Smooth muscle cell (in vitro differentiated cells): ENCODE results near the gene GPR52. TPM values are rescaled to one million over a fixed set of nuclear protein-coding genes. Genes with fewer than 3 reads are reported as not detected.

Source experiments
- DNase-seq: peaks from one replicate; lab custom pipeline; 2025; ENCODE audit not compliant: unreplicated experiment; lab: John Stamatoyannopoulos, UW
- H2AFZ ChIP-seq: fragments of 200-600 bp; sonication (generic); 2 replicates; pipeline ENCODE4 v1.6.0; 2016; ENCODE audit warnings: antibody characterized with exemption, low read depth, mild to moderate bottlenecking
- H3F3A ChIP-seq: fragments of 200-600 bp; sonication (generic); 2 replicates; pipeline ENCODE4 v1.6.0; 2017; ENCODE audit warnings: antibody characterized with exemption, low read depth
- H3K27ac ChIP-seq: fragments of 200-600 bp; sonication (generic); 2 replicates; pipeline ENCODE4 v1.5.1; 2016; ENCODE audit warnings: low read depth, mild to moderate bottlenecking
- H3K27me3 ChIP-seq: fragments of 200-600 bp; sonication (generic); 2 replicates; pipeline ENCODE4 v1.6.1; 2016; ENCODE audit warnings: low read depth, mild to moderate bottlenecking
- H3K36me3 ChIP-seq: fragments of 200-600 bp; sonication (generic); 2 replicates; pipeline ENCODE4 v1.5.1; 2016; ENCODE audit warnings: low read depth
- H3K4me1 ChIP-seq: fragments of 200-600 bp; sonication (generic); 2 replicates; pipeline ENCODE4 v1.5.1; 2016; ENCODE audit warnings: low read depth
- H3K4me2 ChIP-seq: fragments of 200-600 bp; sonication (generic); 2 replicates; pipeline ENCODE4 v1.6.0; 2016; ENCODE audit warnings: mild to moderate bottlenecking
- H3K4me3 ChIP-seq: fragments of 200-600 bp; sonication (generic); 2 replicates; pipeline ENCODE4 v1.5.1; 2016; ENCODE audit warnings: mild to moderate bottlenecking
- H3K79me2 ChIP-seq: fragments of 200-600 bp; sonication (generic); 2 replicates; pipeline ENCODE4 v1.6.0; 2016; ENCODE audit warnings: low read depth, mild to moderate bottlenecking
- H3K9ac ChIP-seq: fragments of 200-600 bp; sonication (generic); 2 replicates; pipeline ENCODE4 v1.6.0; 2016; ENCODE audit warnings: low read depth
- H3K9me3 ChIP-seq: fragments of 200-600 bp; sonication (generic); replicated peaks from 2 replicates; pipeline ENCODE4 v1.5.1; 2016; ENCODE audit warnings: low read depth
- H4K20me1 ChIP-seq: fragments of 200-600 bp; sonication (generic); 2 replicates; pipeline ENCODE4 v1.6.0; 2016; ENCODE audit warnings: low read depth
- WGBS: methylation state at CpG from one replicate; pipeline ENCODE4 v1.1.7; 2016; ENCODE audit warnings: low lambda C conversion rate; 5-methylcytosine and 5-hydroxymethylcytosine counted together
- polyA plus RNA-seq: library from polyadenylated mRNA; unstranded; fragments of >200 nt; fragmentation: Nextera tagmentation; extraction: Ambion mirVana; gene quantifications from 2 replicates; pipeline ENCODE4 v1.2.1, GENCODE V29; 2016
- total RNA-seq: library from RNA; depleted of rRNA; stranded (reverse); fragments of >200 nt; gene quantifications from 2 replicates; pipeline ENCODE4 v1.2.3, GENCODE V29; 2014
- TF ChIP-seq, protein P1 (sequence below): fragments of 200-600 bp; sonication (generic); IDR thresholded peaks from 2 replicates; pipeline ENCODE4 v1.5.1; 2017; ENCODE audit warnings: borderline replicate concordance, mild to moderate bottlenecking, antibody characterized with exemption; ENCODE audit not compliant: insufficient read depth, poor library complexity, severe bottlenecking

Gene GPR52, protein sequence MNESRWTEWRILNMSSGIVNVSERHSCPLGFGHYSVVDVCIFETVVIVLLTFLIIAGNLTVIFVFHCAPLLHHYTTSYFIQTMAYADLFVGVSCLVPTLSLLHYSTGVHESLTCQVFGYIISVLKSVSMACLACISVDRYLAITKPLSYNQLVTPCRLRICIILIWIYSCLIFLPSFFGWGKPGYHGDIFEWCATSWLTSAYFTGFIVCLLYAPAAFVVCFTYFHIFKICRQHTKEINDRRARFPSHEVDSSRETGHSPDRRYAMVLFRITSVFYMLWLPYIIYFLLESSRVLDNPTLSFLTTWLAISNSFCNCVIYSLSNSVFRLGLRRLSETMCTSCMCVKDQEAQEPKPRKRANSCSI
- 0.54 and 1.8 TPM in 2 replicates for total RNA-seq
- polyA plus RNA-seq, result not detected in 2 replicates

- no peaks in the 10 kb centered on the region for H3K79me2 ChIP-seq
- TF ChIP-seq, protein P1, sequence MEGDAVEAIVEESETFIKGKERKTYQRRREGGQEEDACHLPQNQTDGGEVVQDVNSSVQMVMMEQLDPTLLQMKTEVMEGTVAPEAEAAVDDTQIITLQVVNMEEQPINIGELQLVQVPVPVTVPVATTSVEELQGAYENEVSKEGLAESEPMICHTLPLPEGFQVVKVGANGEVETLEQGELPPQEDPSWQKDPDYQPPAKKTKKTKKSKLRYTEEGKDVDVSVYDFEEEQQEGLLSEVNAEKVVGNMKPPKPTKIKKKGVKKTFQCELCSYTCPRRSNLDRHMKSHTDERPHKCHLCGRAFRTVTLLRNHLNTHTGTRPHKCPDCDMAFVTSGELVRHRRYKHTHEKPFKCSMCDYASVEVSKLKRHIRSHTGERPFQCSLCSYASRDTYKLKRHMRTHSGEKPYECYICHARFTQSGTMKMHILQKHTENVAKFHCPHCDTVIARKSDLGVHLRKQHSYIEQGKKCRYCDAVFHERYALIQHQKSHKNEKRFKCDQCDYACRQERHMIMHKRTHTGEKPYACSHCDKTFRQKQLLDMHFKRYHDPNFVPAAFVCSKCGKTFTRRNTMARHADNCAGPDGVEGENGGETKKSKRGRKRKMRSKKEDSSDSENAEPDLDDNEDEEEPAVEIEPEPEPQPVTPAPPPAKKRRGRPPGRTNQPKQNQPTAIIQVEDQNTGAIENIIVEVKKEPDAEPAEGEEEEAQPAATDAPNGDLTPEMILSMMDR, result no peak
- 88% methylated on average over 10 of the region's 11 CpGs for WGBS
These were observed at the start of gene GPR52 for GRCh38 chr1:174447866-174448530. Gene GPR52, plus strand, starts transcription at chr1:174447964. Its CDS starts 148 bp downstream, at chr1:174448112.

DNA sequence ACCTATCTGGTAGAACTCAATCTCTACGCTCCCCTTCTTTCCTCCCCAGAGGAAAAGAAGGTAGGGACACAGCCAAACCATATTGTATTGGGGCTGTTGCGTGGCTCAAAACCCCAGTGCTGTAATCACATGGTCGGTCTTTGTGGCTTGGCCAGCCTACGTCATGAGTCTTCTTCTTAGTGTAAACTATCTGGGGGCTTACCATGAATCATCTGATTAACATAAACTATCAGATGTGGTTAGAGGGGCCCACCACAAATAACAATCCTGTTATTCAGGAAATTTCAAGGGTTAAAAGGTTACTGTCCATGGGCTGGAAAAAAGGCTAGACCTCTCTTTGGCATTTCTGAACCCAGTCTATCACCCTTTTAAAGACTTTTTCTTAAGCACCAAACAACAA, 49.5 kb upstream of the GPR52 start:
- H3K27me3 ChIP-seq, result no peaks in the 10 kb centered on the region
- no peak overlapping the region for H2AFZ ChIP-seq
- H4K20me1 ChIP-seq, result no peaks in the 10 kb centered on the region
- no peaks in the 10 kb centered on the region for H3K79me2 ChIP-seq
- H3K4me1 ChIP-seq, result no peaks in the 10 kb centered on the region
- H3F3A ChIP-seq, result no peaks in the 10 kb centered on the region
- peak overlapping the region; percentile 39 for H3K9ac ChIP-seq
- 50% methylated on average over 4 of the region's 4 CpGs for WGBS
- H3K27ac ChIP-seq, result peak overlapping the region; percentile 75
- H3K4me2 ChIP-seq, result peak overlapping the region; percentile 45
- DNase-seq, result no peak
- no peaks in the 10 kb centered on the region for H3K9me3 ChIP-seq
- TF ChIP-seq, protein P1, result no peak
- no peaks in the 10 kb centered on the region for H3K36me3 ChIP-seq
- no peak overlapping the region for H3K4me3 ChIP-seq

More at GRCh38 chr1:174447866-174448530, at the start of gene GPR52:
- no peaks in the 10 kb centered on the region for H3K4me1 ChIP-seq
- no peaks in the 10 kb centered on the region for H3K9me3 ChIP-seq
- H3K27ac ChIP-seq, result no peak within 1 kb of the TSS
- no peaks in the 10 kb centered on the region for H3F3A ChIP-seq
- no peak within 1 kb of the TSS for H3K4me2 ChIP-seq
- H2AFZ ChIP-seq, result no peak within 1 kb of the TSS
- H3K27me3 ChIP-seq, result no peaks in the 10 kb centered on the region
- no peaks in the 10 kb centered on the region for H4K20me1 ChIP-seq
- no peak for DNase-seq
- no peak within 1 kb of the TSS for H3K4me3 ChIP-seq
- no peak within 1 kb of the TSS for H3K9ac ChIP-seq
- no peaks in the 10 kb centered on the region for H3K36me3 ChIP-seq

GRCh38 chr1:174399211-174399610, 48.6 kb upstream of the GPR52 start:
- Histone ChIP-seq H3K9ac (no peak overlapping the region), H3K27me3 (no peaks in the 10 kb centered on the region), H3F3A (no peaks in the 10 kb centered on the region), H3K9me3 (no peaks in the 10 kb centered on the region), H3K36me3 (no peaks in the 10 kb centered on the region), H3K4me3 (no peak overlapping the region), H3K4me2 (no peak overlapping the region), H3K27ac (no peak overlapping the region), H4K20me1 (no peaks in the 10 kb centered on the region), H3K79me2 (no peaks in the 10 kb centered on the region), H2AFZ (no peak overlapping the region), H3K4me1 (no peaks in the 10 kb centered on the region)
- no peak for DNase-seq
- 94% methylated on average over 1 of the region's 1 CpG for WGBS
- TF ChIP-seq, protein P1, result no peak
